ENCODE measurements around the gene CMTM7. TPM values are rescaled to one million over a fixed set of nuclear protein-coding genes. Genes with fewer than 3 reads are reported as not detected.

CMTM7 gene
- polyA plus RNA-seq, 3 donors, result 100 to 148 (median 146) TPM

- no peaks in the 10 kb centered on the region for H3K9me3 Mint-ChIP-seq
- no peaks in the 10 kb centered on the region for H3K9me3 ChIP-seq (replicated peaks in 1 of 2; ENCODE audit: control insufficient read depth in 1 of 2, insufficient read depth in 1 of 2, low read length in 2 of 2)
- H3K27me3 ChIP-seq (ENCODE audit: control insufficient read depth in 2 of 2, insufficient read depth in 2 of 2, low read length in 2 of 2), result no peaks in the 10 kb centered on the region
- WGBS (ENCODE audit: insufficient coverage), result 63% methylated on average over 1 of the region's 1 CpG
- peak overlapping the region in 1 of 2 donors; percentile 88 for H3K27ac ChIP-seq (ENCODE audit: low read depth in 1 of 2, low read length in 2 of 2)
- no peaks in the 10 kb centered on the region for H4K20me1 ChIP-seq (ENCODE audit: insufficient read depth, low read length)
- no peak overlapping the region for H3K4me3 ChIP-seq (replicated peaks in 1 of 3; ENCODE audit: low read depth in 2 of 3, low read length in 3 of 3)
- H3K4me1 ChIP-seq (ENCODE audit: control insufficient read depth in 1 of 2, insufficient read depth in 2 of 2, low read length in 2 of 2), result peaks cover 97 to 100% of the 10 kb centered on the region in 2 donors
- no peak overlapping the region for H3K4me2 ChIP-seq (replicated peaks; ENCODE audit: extremely low read depth, low read length, poor library complexity, severe bottlenecking)
- H3K36me3 Mint-ChIP-seq, result peaks cover 10 to 19% of the 10 kb centered on the region in 2 donors
- no peak overlapping the region for H3K9ac ChIP-seq (ENCODE audit: insufficient read depth, low read length, poor library complexity, severe bottlenecking)
- intact Hi-C loops (cut with micrococcal nuclease), result loop anchor here in 1 of 2 donors (10.0 kb wide), 1 partner anchor 170 kb away; the partner anchor contains the start of gene DYNC1LI1
- H3K36me3 ChIP-seq (replicated peaks in 1 of 2; ENCODE audit: control insufficient read depth in 1 of 2, insufficient read depth in 2 of 2, low read length in 2 of 2), result no peaks in the 10 kb centered on the region
- H3K27me3 Mint-ChIP-seq (ENCODE audit: low read depth in 3 of 3), result no peaks in the 10 kb centered on the region
- peaks cover 95% of the 10 kb centered on the region for H3K4me1 Mint-ChIP-seq
- peak overlapping the region; percentile 6 to 84 (median 69) for H3K27ac Mint-ChIP-seq
- H3K4me3 Mint-ChIP-seq, result no peak overlapping the region
- H3K79me2 ChIP-seq (ENCODE audit: insufficient read depth, low read length), result peaks cover 94% of the 10 kb centered on the region
- no peak overlapping the region for H2AFZ ChIP-seq (ENCODE audit: insufficient read depth, low read depth, low read length, poor library complexity, severe bottlenecking)
- DNase-seq, result no peak
- TF ChIP-seq CTCF (IDR thresholded peaks at IDR 0.05), result no peak
Measured at GRCh38 chr3:32404714-32405113, 13.1 kb downstream of the CMTM7 start.

GRCh38 chr3:32405155-32405554 lies 13.5 kb downstream of the CMTM7 start:
- intact Hi-C loops (cut with micrococcal nuclease), result loop anchor here in 1 of 2 donors (10.0 kb wide), 1 partner anchor 170 kb away; the partner anchor contains the start of gene DYNC1LI1
- no peaks in the 10 kb centered on the region for H3K27me3 Mint-ChIP-seq (ENCODE audit: low read depth in 3 of 3)
- H3K4me3 Mint-ChIP-seq, result no peak overlapping the region
- Histone ChIP-seq H3K27me3 (ENCODE audit: control insufficient read depth in 2 of 2, insufficient read depth in 2 of 2, low read length in 2 of 2) (no peaks in the 10 kb centered on the region), H3K4me1 (ENCODE audit: control insufficient read depth in 1 of 2, insufficient read depth in 2 of 2, low read length in 2 of 2) (peaks cover 97 to 100% of the 10 kb centered on the region in 2 donors), H3K9ac (ENCODE audit: insufficient read depth, low read length, poor library complexity, severe bottlenecking) (no peak overlapping the region), H4K20me1 (ENCODE audit: insufficient read depth, low read length) (peaks cover under 1% of the 10 kb centered on the region), H3K4me2 (replicated peaks; ENCODE audit: extremely low read depth, low read length, poor library complexity, severe bottlenecking) (no peak overlapping the region), H3K27ac (ENCODE audit: low read depth in 1 of 2, low read length in 2 of 2) (peak overlapping the region; percentile 32 to 88), H3K4me3 (replicated peaks in 1 of 3; ENCODE audit: low read depth in 2 of 3, low read length in 3 of 3) (no peak overlapping the region), H3K9me3 (replicated peaks in 1 of 2; ENCODE audit: control insufficient read depth in 1 of 2, insufficient read depth in 1 of 2, low read length in 2 of 2) (no peaks in the 10 kb centered on the region), H3K79me2 (ENCODE audit: insufficient read depth, low read length) (peaks cover 94% of the 10 kb centered on the region), H3K36me3 (replicated peaks in 1 of 2; ENCODE audit: control insufficient read depth in 1 of 2, insufficient read depth in 2 of 2, low read length in 2 of 2) (no peaks in the 10 kb centered on the region), H2AFZ (ENCODE audit: insufficient read depth, low read depth, low read length, poor library complexity, severe bottlenecking) (no peak overlapping the region)
- peaks cover 95% of the 10 kb centered on the region for H3K4me1 Mint-ChIP-seq
- H3K36me3 Mint-ChIP-seq, result peaks cover 12 to 22% of the 10 kb centered on the region in 2 donors
- H3K27ac Mint-ChIP-seq, result peak overlapping the region in 6 of 7 donors; percentile 6 to 84 (median 57)
- no peak for DNase-seq
- WGBS (ENCODE audit: insufficient coverage), result 90% methylated on average over 2 of the region's 2 CpGs
- no peaks in the 10 kb centered on the region for H3K9me3 Mint-ChIP-seq
- no peak for TF ChIP-seq CTCF (IDR thresholded peaks at IDR 0.05)
